Lower leg skin (tissue), 4 donors: ENCODE data around the gene FOXR2. TPM values are rescaled to one million over a fixed set of nuclear protein-coding genes. Genes with fewer than 3 reads are reported as not detected.

Experiments used
- DNase-seq, 2 donors: peaks; one replicate each; pipeline ENCODE4 v3.0.0-alpha.2; 2019; ENCODE audit warnings: low spot score in 2 of 2
- H3K4me3 ChIP-seq: fragments of 200-600 bp; sonication (generic); 2 replicates; pipeline ENCODE4 v1.5.1; 2017; ENCODE audit warnings: mild to moderate bottlenecking, low read depth; ENCODE audit not compliant: poor library complexity, severe bottlenecking
- POLR2A ChIP-seq, 2 donors: fragments of 450-650 bp; IDR thresholded peaks; one replicate each; pipeline ENCODE4 v1.6.1; 2016 to 2017; ENCODE audit warnings: antibody characterized with exemption in 2 of 2, mild to moderate bottlenecking in 1 of 2, moderate library complexity in 1 of 2
- WGBS, 2 donors: methylation state at CpG; one replicate each; pipeline ENCODE4 v1.1.5; 2018; 5-methylcytosine and 5-hydroxymethylcytosine counted together
- intact Hi-C: fragments of 100-400 bp; cut with DNase I; formaldehyde crosslinking; loops from one replicate; pipeline ENCODE4 v1.15.0; 2023; ENCODE audit warnings: low total_unique reads
- total RNA-seq, 4 donors: library from RNA; depleted of rRNA; stranded (reverse); fragments of >200 nt; gene quantifications; one replicate each; pipeline ENCODE4 v1.1.0, GENCODE V29; 2016
- TF ChIP-seq, protein P1 (sequence below), 3 donors: fragments of 450-650 bp; IDR thresholded peaks; one replicate each; pipeline ENCODE4 v1.5.1; 2016; ENCODE audit warnings: antibody characterized with exemption in 3 of 3, mild to moderate bottlenecking in 3 of 3, moderate library complexity in 2 of 3

The FOXR2 gene
- total RNA-seq, 4 donors from 2014 or later = not detected

DNA sequence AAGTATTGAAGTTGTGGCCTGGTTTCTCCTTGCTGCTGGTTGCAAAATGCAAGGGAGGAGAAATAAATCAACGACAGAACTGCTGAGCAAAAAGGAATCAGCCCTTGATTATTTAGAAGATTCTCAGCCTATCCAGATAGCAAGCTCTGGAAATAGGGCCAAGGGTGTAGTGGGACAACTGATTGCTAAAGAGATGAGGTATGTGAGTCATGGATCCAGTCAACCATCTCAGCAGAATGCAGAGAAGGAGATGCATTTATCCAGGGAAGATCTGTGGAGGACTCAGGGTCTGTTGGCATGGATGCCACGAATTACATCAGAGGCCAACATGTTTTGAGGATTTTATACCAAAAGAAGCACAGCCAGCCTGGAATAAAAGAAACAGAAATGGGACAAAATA, 36.7 kb downstream of the FOXR2 start:
- TF ChIP-seq, protein P1, sequence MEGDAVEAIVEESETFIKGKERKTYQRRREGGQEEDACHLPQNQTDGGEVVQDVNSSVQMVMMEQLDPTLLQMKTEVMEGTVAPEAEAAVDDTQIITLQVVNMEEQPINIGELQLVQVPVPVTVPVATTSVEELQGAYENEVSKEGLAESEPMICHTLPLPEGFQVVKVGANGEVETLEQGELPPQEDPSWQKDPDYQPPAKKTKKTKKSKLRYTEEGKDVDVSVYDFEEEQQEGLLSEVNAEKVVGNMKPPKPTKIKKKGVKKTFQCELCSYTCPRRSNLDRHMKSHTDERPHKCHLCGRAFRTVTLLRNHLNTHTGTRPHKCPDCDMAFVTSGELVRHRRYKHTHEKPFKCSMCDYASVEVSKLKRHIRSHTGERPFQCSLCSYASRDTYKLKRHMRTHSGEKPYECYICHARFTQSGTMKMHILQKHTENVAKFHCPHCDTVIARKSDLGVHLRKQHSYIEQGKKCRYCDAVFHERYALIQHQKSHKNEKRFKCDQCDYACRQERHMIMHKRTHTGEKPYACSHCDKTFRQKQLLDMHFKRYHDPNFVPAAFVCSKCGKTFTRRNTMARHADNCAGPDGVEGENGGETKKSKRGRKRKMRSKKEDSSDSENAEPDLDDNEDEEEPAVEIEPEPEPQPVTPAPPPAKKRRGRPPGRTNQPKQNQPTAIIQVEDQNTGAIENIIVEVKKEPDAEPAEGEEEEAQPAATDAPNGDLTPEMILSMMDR (IDR thresholded peaks at IDR 0.05) = no peak
- H3K4me3 ChIP-seq = no peak overlapping the region
- intact Hi-C loops = no loop called here
- WGBS, 2 donors = 12 to 32% methylated on average over 2 of the region's 2 CpGs
- DNase-seq = no peak

DNA sequence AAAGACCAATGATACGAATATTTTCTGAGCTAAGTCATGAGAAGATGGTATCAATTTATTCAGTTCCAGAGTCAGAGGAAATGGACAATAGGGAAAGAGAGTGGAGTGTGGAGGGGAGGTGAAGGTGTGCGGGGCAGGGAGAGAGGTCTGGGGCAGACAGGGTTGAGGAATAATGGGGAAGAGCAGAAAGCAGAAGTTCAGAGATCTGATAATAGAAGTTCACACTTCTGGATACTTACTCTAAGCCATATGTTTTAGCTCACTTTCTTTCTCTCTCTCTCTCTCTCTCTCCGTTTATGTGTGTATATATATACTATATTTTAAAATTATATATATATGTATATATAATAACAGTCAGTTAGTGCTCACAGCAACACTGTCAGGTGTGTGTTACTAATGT, 40.4 kb downstream of the FOXR2 start:
- no peak for DNase-seq
- WGBS, 2 donors = 62 to 64% methylated on average over 3 of the region's 3 CpGs
- intact Hi-C loops = no loop called here
- no peak overlapping the region for H3K4me3 ChIP-seq
- TF ChIP-seq, protein P1 (IDR thresholded peaks at IDR 0.05) = no peak
- no peak for TF ChIP-seq POLR2A (IDR thresholded peaks at IDR 0.05)

DNA sequence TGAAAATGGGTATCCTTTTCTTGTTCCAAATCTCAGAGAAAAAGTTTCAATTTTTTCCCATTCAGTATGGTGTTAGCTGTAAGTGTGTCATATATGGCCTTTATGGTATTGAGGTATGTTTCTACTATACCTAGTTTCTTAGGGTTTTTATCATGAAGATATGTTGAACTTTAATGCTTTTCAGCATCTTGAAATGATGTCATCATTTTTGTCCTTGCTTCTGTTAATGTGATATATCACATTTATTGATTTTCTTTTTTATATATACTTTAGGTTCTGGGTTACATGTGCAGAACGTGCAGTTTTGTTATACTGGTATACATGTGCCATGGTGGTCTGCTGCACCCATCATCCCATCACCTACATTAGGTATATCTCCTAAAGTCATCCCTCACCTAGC, 44.9 kb downstream of the FOXR2 start:
- 32 to 40% methylated on average over 1 of the region's 1 CpG for WGBS, 2 donors
- intact Hi-C loops = no loop called here
- no peak overlapping the region for H3K4me3 ChIP-seq
- TF ChIP-seq, protein P1 (IDR thresholded peaks at IDR 0.05) = no peak
- no peak for TF ChIP-seq POLR2A (IDR thresholded peaks at IDR 0.05)
- DNase-seq = no peak

Other genes with a start within 250 kb of the FOXR2 start
- gene MAGEH1, start 171.3 kb upstream of the FOXR2 start, total RNA-seq = 10 to 100 TPM; 10.3 to 15.7 (median 11.7) TPM
- 1 to 10 TPM in 1 of 4 donors, under 1 TPM in 3; 0.08 to 1.1 (median 0.45) TPM for gene USP51, start 133.6 kb upstream of the FOXR2 start, total RNA-seq
- gene RRAGB, start 94.3 kb downstream of the FOXR2 start, total RNA-seq = 10 to 100 TPM; 11.6 to 20.9 (median 12.1) TPM